B cell (primary cell): ENCODE data around the gene NMB. TPM values are rescaled to one million over a fixed set of nuclear protein-coding genes. Genes with fewer than 3 reads are reported as not detected.

ENCODE experiments used
- ATAC-seq: fragments of 200-7000 bp; cut with Tn5 transposase; one replicate; pipeline ENCODE4 v1.10.0; 2021; ENCODE audit warnings: low read depth, mild to moderate bottlenecking, moderate number of reproducible peaks, moderate library complexity
- CTCF ChIA-PET: fragments of 350-600 bp; sonication (Branson Sonifier 250); formaldehyde crosslinking; loops from one replicate; lab custom pipeline; 2021; ENCODE audit warnings: antibody characterized with exemption, inconsistent platforms; lab: Charles Lee
- POLR2A ChIA-PET: fragments of 350-600 bp; sonication (Branson Sonifier 250); formaldehyde crosslinking; loops from one replicate; lab custom pipeline; 2021; ENCODE audit warnings: antibody characterized with exemption; lab: Charles Lee
- DNase-seq: peaks from one replicate; pipeline ENCODE4 v3.0.0; 2013
- H2AFZ ChIP-seq: 2 replicates; pipeline ENCODE4 v1.6.1; 2012; ENCODE audit warnings: mild to moderate bottlenecking, low read depth, low read length; ENCODE audit not compliant: insufficient read depth, poor library complexity, severe bottlenecking
- H3K27ac ChIP-seq, 2 donors: 1 replicate in 1 of 2; 2 replicates in 1 of 2; pipeline ENCODE4 v1.5.1; 2012 to 2013; ENCODE audit warnings: low read length in 2 of 2, mild to moderate bottlenecking in 2 of 2, moderate library complexity in 1 of 2
- H3K27me3 ChIP-seq, 4 experiments: fragments of 200-600 bp in 1 of 4; sonication (generic) in 1 of 4; replicated peaks in 1 of 4; 1 replicate in 2 of 4; 2 replicates in 2 of 4; pipeline versions ENCODE4 v1.6.1 to v1.7.0; 2013 to 2016; ENCODE audit warnings: low read length in 3 of 4, mild to moderate bottlenecking in 2 of 4, mixed read lengths in 1 of 4, moderate library complexity in 1 of 4; ENCODE audit not compliant: insufficient read depth in 4 of 4, control insufficient read depth in 3 of 4; ENCODE audit errors: control extremely low read depth in 1 of 4
- H3K36me3 ChIP-seq, 2 experiments: replicated peaks in 1 of 2; 1 replicate in 1 of 2; 2 replicates in 1 of 2; pipeline versions ENCODE4 v1.6.1 to v1.7.1; 2013; ENCODE audit warnings: low read length in 1 of 2; ENCODE audit not compliant: insufficient read depth in 2 of 2, control insufficient read depth in 1 of 2; ENCODE audit errors: control extremely low read depth in 1 of 2, extremely low read depth in 1 of 2
- H3K4me1 ChIP-seq, 2 donors: fragments of 200-600 bp in 1 of 2; sonication (generic) in 1 of 2; 1 replicate in 1 of 2; 2 replicates in 1 of 2; pipeline versions ENCODE4 v1.5.1 to v1.6.1; 2013 to 2017; ENCODE audit warnings: low read length in 2 of 2; ENCODE audit not compliant: control insufficient read depth in 2 of 2, insufficient read depth in 2 of 2
- H3K4me2 ChIP-seq: replicated peaks from 2 replicates; pipeline ENCODE3; 2012; ENCODE audit warnings: mild to moderate bottlenecking, low read depth, low read length; ENCODE audit not compliant: poor library complexity, severe bottlenecking
- H3K4me3 ChIP-seq, 5 experiments: fragments of 200-600 bp in 1 of 5; sonication (generic) in 1 of 5; 1 replicate in 3 of 5; 2 replicates in 2 of 5; pipeline versions ENCODE4 v1.5.1 to v1.7.0; 2011 to 2016; ENCODE audit warnings: low read length in 4 of 5, mild to moderate bottlenecking in 4 of 5, low read depth in 2 of 5, control low read depth in 1 of 5, moderate library complexity in 1 of 5; ENCODE audit not compliant: insufficient read depth in 1 of 5; ENCODE audit errors: control extremely low read depth in 1 of 5, extremely low read depth in 1 of 5
- H3K79me2 ChIP-seq: fragments of 200-600 bp; sonication (generic); one replicate; pipeline ENCODE4 v1.6.0; 2016; ENCODE audit warnings: low read length; ENCODE audit not compliant: control insufficient read depth, insufficient read depth
- H3K9ac ChIP-seq: fragments of 200-600 bp; sonication (generic); 2 replicates; pipeline ENCODE4 v1.6.1; 2017; ENCODE audit warnings: mild to moderate bottlenecking, low read length, moderate library complexity
- H3K9me3 ChIP-seq, 3 donors: one replicate each; pipeline versions ENCODE4 v1.6.1 to v1.7.1; 2013; ENCODE audit warnings: low read length in 2 of 3; ENCODE audit not compliant: control insufficient read depth in 2 of 3, insufficient read depth in 1 of 3; ENCODE audit errors: control extremely low read depth in 1 of 3
- H4K20me1 ChIP-seq: 2 replicates; pipeline ENCODE4 v1.6.0; 2012; ENCODE audit warnings: mild to moderate bottlenecking, low read length; ENCODE audit not compliant: insufficient read depth, control insufficient read depth, poor library complexity, severe bottlenecking
- H3K27ac Mint-ChIP-seq: one replicate; pipeline ENCODE4 v1.8.0; 2021; ENCODE audit warnings: mixed read lengths
- H3K27me3 Mint-ChIP-seq: one replicate; pipeline ENCODE4 v1.8.0; 2021; ENCODE audit warnings: mixed read lengths
- H3K4me1 Mint-ChIP-seq: one replicate; pipeline ENCODE4 v1.8.0; 2021; ENCODE audit warnings: mixed read lengths
- H3K4me3 Mint-ChIP-seq: one replicate; pipeline ENCODE4 v1.8.0; 2021; ENCODE audit warnings: mixed read lengths
- H3K9me3 Mint-ChIP-seq: one replicate; pipeline ENCODE4 v1.8.0; 2022; ENCODE audit warnings: mixed read lengths; ENCODE audit not compliant: insufficient read depth
- CTCF ChIP-seq: fragments of 200-600 bp; IDR thresholded peaks from one replicate; pipeline ENCODE4 v1.8.0; 2022; ENCODE audit warnings: antibody characterized with exemption, mild to moderate bottlenecking
- EZH2 ChIP-seq: IDR thresholded peaks from 2 replicates; pipeline ENCODE4 v1.6.1; 2012; ENCODE audit warnings: borderline replicate concordance, low read depth, mild to moderate bottlenecking, moderate library complexity, low read length; ENCODE audit not compliant: insufficient read depth, poor library complexity, severe bottlenecking
- WGBS: methylation state at CpG from one replicate; pipeline ENCODE4 v1.1.5; 2013; ENCODE audit warnings: missing lambda C conversion rate; ENCODE audit not compliant: insufficient coverage; 5-methylcytosine and 5-hydroxymethylcytosine counted together
- intact Hi-C: fragments of 100-400 bp; cut with micrococcal nuclease; formaldehyde crosslinking; loops from one replicate; pipeline ENCODE4 v1.10.0; 2022
- polyA plus RNA-seq: library from polyadenylated mRNA; depleted of rRNA; stranded (reverse); fragments of >200 nt; gene quantifications from 2 replicates; pipeline ENCODE4 v1.2.3, GENCODE V29; 2012
- total RNA-seq, 2 donors: library from RNA; stranded (reverse); fragments of 120-200 nt in 1 of 2; gene quantifications; 1 replicate in 1 of 2; 2 replicates in 1 of 2; pipeline versions ENCODE4 v1.2.3 to v1.2.4, GENCODE V29; 2013 to 2022

Gene NMB
- total and polyA plus RNA-seq, 2 donors (not counting 1 experiment from before 2014, with no cell fraction given), result 2.3 to 3.0 TPM

DNA sequence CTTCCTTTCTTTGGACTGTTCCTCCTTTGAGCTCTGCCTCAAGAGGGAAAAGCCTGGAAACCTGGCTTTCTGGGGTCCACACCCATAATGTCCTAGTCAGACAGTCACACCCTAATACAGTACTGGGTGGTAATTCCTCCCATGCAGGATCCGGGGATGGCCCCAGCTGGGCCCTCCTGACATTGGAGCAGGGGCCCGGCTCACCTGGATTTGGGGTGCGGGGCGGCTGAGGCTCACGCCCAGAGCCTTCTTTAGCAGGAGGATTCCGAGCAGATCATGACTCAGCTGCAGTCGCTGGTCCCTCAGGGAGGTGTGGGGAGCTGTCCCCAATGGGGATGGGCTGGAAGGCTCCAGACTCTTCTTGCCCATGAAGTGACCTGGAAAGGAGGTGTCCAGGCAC, 1.0 kb downstream of the NMB start:
- intact Hi-C loops, result no loop called here
- ATAC-seq (no peak), DNase-seq (no peak)
- H3K27ac ChIP-seq, result no peak overlapping the region
- H3K4me3 Mint-ChIP-seq, result peak overlapping the region; percentile 83
- ChIA-PET CTCF (interaction anchor here (0.6 to 4.1 kb wide), 5 partner anchors 58 to 274 kb away, joined by 3 to 20 read pairs (median 9); partner anchors contain the start of gene SEC11A), POLR2A (no interaction called here)
- H3K27me3 ChIP-seq, result no peaks in the 10 kb centered on the region
- TF ChIP-seq EZH2 (no peak), CTCF (no peak)
- H3K4me2 ChIP-seq, result no peak overlapping the region
- no peaks in the 10 kb centered on the region for H3K9me3 ChIP-seq
- H3K4me1 Mint-ChIP-seq, result peaks cover 36% of the 10 kb centered on the region
- no peak overlapping the region for H2AFZ ChIP-seq
- WGBS, result 91% methylated on average over 7 of the region's 7 CpGs
- no peak overlapping the region for H3K4me3 ChIP-seq
- no peaks in the 10 kb centered on the region for H3K27me3 Mint-ChIP-seq
- H3K9me3 Mint-ChIP-seq, result no peaks in the 10 kb centered on the region
- no peak overlapping the region for H3K9ac ChIP-seq
- peaks cover 16% of the 10 kb centered on the region for H3K79me2 ChIP-seq
- no peaks in the 10 kb centered on the region for H4K20me1 ChIP-seq
- peaks cover 24 to 36% of the 10 kb centered on the region in 2 donors for H3K4me1 ChIP-seq
- no peak overlapping the region for H3K27ac Mint-ChIP-seq
- H3K36me3 ChIP-seq, result peaks cover 0 to 4% of the 10 kb centered on the region in 2 experiments

DNA sequence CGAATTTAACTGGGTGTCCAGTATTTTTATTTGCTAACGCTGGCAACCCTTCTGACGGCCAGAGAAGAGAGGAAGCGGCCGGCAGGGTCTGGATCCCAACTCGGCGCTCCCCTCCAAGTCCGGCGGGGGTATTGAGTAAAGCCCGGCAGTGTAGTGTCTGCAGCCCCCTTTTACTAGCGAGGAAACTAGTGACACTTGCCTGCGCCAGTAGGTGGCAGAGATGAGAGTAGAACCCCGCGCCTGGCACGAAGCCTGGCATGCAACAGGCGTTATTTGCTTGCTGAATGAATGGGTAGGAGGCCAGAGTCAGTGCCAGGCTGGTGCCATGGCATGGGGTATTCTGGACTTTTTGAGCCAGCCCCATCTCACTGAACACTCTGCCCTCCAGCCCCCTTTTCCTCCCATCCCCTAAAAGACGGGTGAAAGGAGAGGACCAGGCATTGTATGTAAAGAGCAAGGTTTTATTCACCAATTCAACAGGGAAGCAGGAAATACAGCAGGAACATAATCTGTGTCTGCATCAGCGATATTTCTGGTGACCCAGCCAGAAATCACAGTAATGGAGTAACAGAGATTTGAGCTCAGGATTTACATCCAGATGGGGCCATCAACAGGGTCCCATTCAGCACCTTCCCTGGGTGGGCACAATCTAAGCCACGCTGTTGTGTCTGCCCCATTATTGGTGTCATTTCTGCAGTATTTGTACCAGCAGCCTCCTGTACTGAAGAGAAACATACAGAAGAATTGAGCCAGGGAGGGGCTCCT, 3.1 kb downstream of the NMB start:
- Mint-ChIP-seq H3K27me3 (no peaks in the 10 kb centered on the region), H3K4me1 (peaks cover 37% of the 10 kb centered on the region), H3K27ac (peak overlapping the region; percentile 90), H3K9me3 (no peaks in the 10 kb centered on the region), H3K4me3 (peak overlapping the region; percentile 97)
- H3K4me3 ChIP-seq, result peak overlapping the region; percentile 75 to 93 (median 85)
- H3K27me3 ChIP-seq, result no peaks in the 10 kb centered on the region
- intact Hi-C loops, result loop anchor here (1.0 kb wide), 7 partner anchors 24 to 325 kb away; partner anchors contain the start of genes SEC11A and ZNF592
- H3K9ac ChIP-seq, result peak overlapping the region; percentile 91
- POLR2A ChIA-PET, result interaction anchor here (0.5 to 2.9 kb wide), 9 partner anchors 11 to 326 kb away, joined by 3 to 23 read pairs (median 4); partner anchors contain the start of gene SEC11A
- WGBS, result 8% methylated on average over 18 of the region's 19 CpGs
- peaks cover 24 to 36% of the 10 kb centered on the region in 2 donors for H3K4me1 ChIP-seq
- H2AFZ ChIP-seq, result peak overlapping the region; percentile 94
- peak; percentile 50 for ATAC-seq
- CTCF ChIA-PET, result interaction anchor here (0.9 to 4.1 kb wide), 16 partner anchors 11 to 389 kb away, joined by 3 to 21 read pairs (median 4); partner anchors contain the start of genes SEC11A and ZSCAN2
- no peaks in the 10 kb centered on the region for H3K9me3 ChIP-seq
- peak overlapping the region; percentile 84 for H3K4me2 ChIP-seq
- DNase-seq, result peak; percentile 82
- H3K79me2 ChIP-seq, result peaks cover 20% of the 10 kb centered on the region
- no peaks in the 10 kb centered on the region for H4K20me1 ChIP-seq
- peaks cover 0 to 19% of the 10 kb centered on the region in 2 experiments for H3K36me3 ChIP-seq
- peak; percentile 80 for TF ChIP-seq CTCF
- TF ChIP-seq EZH2, result no peak
- peak overlapping the region; percentile 61 to 88 for H3K27ac ChIP-seq
